Glutamatergic neuron (in vitro differentiated cells): ENCODE data around the gene NOS1. TPM values are rescaled to one million over a fixed set of nuclear protein-coding genes. Genes with fewer than 3 reads are reported as not detected.

Source experiments
- DNase-seq: peaks from one replicate; pipeline ENCODE4 v3.0.0; 2022
- H3K27ac Mint-ChIP-seq: one replicate; pipeline ENCODE4 v1.8.0; 2020; ENCODE audit warnings: mild to moderate bottlenecking, mixed read lengths, inconsistent platforms; ENCODE audit not compliant: unreplicated experiment
- H3K27me3 Mint-ChIP-seq: one replicate; pipeline ENCODE4 v1.8.0; 2020; ENCODE audit warnings: mild to moderate bottlenecking, moderate library complexity, mixed read lengths, inconsistent platforms; ENCODE audit not compliant: unreplicated experiment
- H3K36me3 Mint-ChIP-seq: one replicate; pipeline ENCODE4 v1.8.0; 2020; ENCODE audit warnings: mild to moderate bottlenecking, mixed read lengths, inconsistent platforms; ENCODE audit not compliant: unreplicated experiment
- H3K4me1 Mint-ChIP-seq: one replicate; pipeline ENCODE4 v1.8.0; 2020; ENCODE audit warnings: mild to moderate bottlenecking, low read depth, mixed read lengths, inconsistent platforms; ENCODE audit not compliant: unreplicated experiment
- H3K4me3 Mint-ChIP-seq: one replicate; pipeline ENCODE4 v1.8.0; 2020; ENCODE audit warnings: mild to moderate bottlenecking, mixed read lengths, inconsistent platforms; ENCODE audit not compliant: unreplicated experiment
- H3K9me3 Mint-ChIP-seq: one replicate; pipeline ENCODE4 v1.8.0; 2020; ENCODE audit warnings: mild to moderate bottlenecking, moderate library complexity, mixed read lengths, inconsistent platforms; ENCODE audit not compliant: unreplicated experiment
- total RNA-seq: library from RNA; stranded (reverse); fragmentation: NEBNext Ultra II Directional; extraction: Animal tissue kit (Norgen Biotek cat#: 25700); gene quantifications from one replicate; pipeline ENCODE4 v1.2.1, GENCODE V29; 2021; ENCODE audit not compliant: unreplicated experiment
- TF ChIP-seq, protein P1 (sequence below): fragments of 200-600 bp; sonication (generic); IDR thresholded peaks from one replicate; pipeline ENCODE4 v1.5.0; 2021; ENCODE audit not compliant: partially characterized antibody, unreplicated experiment

Gene NOS1
- total RNA-seq, 1 donor from 2014 or later, result 0.96 TPM

DNA sequence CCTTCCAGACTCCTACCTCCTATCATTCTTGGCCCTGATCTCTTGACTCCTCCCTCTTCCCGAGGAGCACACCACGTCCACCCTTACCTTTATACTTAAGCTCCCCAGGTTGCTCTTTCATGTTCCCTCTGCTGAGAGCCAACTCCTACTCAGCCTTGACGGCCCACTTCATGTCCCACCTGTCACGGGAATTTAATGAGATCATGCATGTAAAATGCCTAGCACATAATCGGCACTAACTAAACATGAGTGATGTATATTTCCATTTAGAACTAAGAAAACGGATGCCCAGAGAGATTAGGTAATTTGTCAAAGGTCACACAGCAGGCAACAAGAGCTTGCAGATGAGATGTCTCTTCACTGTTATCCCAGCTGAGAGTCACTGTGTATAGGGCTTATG, 45.1 kb downstream of the NOS1 start:
- Mint-ChIP-seq H3K4me1 (no peaks in the 10 kb centered on the region), H3K27ac (no peak overlapping the region), H3K27me3 (peaks cover 5% of the 10 kb centered on the region), H3K9me3 (peaks cover 7% of the 10 kb centered on the region), H3K36me3 (peaks cover 6% of the 10 kb centered on the region), H3K4me3 (no peak overlapping the region)
- no peak for DNase-seq
- TF ChIP-seq, protein P1, sequence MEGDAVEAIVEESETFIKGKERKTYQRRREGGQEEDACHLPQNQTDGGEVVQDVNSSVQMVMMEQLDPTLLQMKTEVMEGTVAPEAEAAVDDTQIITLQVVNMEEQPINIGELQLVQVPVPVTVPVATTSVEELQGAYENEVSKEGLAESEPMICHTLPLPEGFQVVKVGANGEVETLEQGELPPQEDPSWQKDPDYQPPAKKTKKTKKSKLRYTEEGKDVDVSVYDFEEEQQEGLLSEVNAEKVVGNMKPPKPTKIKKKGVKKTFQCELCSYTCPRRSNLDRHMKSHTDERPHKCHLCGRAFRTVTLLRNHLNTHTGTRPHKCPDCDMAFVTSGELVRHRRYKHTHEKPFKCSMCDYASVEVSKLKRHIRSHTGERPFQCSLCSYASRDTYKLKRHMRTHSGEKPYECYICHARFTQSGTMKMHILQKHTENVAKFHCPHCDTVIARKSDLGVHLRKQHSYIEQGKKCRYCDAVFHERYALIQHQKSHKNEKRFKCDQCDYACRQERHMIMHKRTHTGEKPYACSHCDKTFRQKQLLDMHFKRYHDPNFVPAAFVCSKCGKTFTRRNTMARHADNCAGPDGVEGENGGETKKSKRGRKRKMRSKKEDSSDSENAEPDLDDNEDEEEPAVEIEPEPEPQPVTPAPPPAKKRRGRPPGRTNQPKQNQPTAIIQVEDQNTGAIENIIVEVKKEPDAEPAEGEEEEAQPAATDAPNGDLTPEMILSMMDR, result no peak

DNA sequence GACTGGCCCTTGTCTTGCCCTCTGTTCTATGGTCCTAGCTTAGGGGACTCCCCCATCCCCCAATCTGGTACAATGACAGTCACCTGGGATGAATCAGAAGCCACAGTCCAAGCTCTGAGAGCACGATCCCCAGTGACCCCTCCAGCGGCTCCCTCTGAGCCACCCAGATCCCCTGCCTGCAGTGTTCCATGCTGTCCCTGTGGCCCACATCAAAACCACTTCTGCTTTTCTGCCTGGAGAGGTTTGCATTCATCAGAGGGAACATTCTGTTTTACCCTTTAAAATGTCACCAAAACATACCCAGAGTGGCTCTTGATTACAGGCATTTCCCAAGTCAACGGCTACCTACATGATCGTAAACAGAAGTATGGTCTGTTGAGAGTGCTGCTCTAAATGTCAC, 47.5 kb downstream of the NOS1 start:
- H3K27me3 Mint-ChIP-seq, result peaks cover 3% of the 10 kb centered on the region
- H3K27ac Mint-ChIP-seq, result peak overlapping the region; percentile 48
- TF ChIP-seq, protein P1, result no peak
- H3K9me3 Mint-ChIP-seq, result peaks cover 7% of the 10 kb centered on the region
- H3K4me3 Mint-ChIP-seq, result no peak overlapping the region
- H3K4me1 Mint-ChIP-seq, result no peaks in the 10 kb centered on the region
- H3K36me3 Mint-ChIP-seq, result peaks cover 6% of the 10 kb centered on the region
- DNase-seq, result no peak

DNA sequence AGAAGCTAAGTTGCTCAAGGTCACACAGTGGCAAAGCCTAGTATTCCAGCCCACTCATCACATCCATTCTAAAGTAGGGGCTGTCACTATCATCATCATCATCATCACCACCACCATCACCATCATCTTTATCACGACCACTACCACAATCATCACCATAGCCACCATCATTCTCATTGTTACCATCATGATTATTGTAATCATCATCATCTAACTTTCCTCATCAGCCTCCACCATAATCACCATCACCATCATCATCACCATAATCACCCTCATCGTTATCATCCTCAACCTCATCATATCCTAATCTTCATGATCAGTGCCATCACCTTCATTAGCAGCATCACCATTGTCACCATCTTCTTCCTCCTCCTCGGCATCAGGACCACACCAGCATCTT, 48.7 kb downstream of the NOS1 start:
- peaks cover 6% of the 10 kb centered on the region for H3K36me3 Mint-ChIP-seq
- no peaks in the 10 kb centered on the region for H3K4me1 Mint-ChIP-seq
- peaks cover 5% of the 10 kb centered on the region for H3K9me3 Mint-ChIP-seq
- TF ChIP-seq, protein P1, result no peak
- DNase-seq, result no peak
- no peak overlapping the region for H3K27ac Mint-ChIP-seq
- no peak overlapping the region for H3K4me3 Mint-ChIP-seq
- H3K27me3 Mint-ChIP-seq, result peaks cover 3% of the 10 kb centered on the region

DNA sequence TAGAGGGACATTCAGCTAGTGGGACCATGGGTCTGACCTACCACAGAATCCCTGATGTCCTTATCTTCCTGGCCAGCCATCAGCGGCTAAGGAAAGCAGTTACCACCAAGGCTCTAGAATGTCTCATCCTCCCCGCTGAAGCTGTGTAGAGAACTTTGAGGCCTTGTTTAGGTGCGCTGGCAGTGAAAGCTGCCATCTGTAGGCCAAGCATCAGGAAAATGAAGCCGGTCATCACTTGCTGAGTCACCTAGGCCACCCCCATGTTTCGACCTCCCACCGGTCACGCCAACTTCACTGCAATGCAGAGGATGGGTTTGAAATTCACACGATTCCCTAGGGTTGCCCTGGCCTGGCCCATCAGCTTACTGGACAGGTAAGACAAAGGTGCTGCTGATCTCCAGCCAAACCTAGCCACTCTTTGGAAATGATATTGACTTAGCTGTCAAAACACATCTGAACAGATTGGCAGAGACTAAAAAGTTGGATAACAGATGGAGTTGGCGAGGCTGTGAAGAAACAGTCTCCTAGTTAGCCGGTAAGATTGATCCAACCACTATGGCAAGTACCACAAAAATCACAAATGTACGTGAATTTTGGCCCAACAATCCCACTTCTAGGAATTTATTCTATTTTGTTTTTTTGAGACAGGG, 52.0 kb downstream of the NOS1 start:
- no peak overlapping the region for H3K27ac Mint-ChIP-seq
- no peak for DNase-seq
- H3K36me3 Mint-ChIP-seq, result peaks cover 6% of the 10 kb centered on the region
- H3K27me3 Mint-ChIP-seq, result peaks cover 3% of the 10 kb centered on the region
- TF ChIP-seq, protein P1, result no peak
- peaks cover 2% of the 10 kb centered on the region for H3K9me3 Mint-ChIP-seq
- no peak overlapping the region for H3K4me3 Mint-ChIP-seq
- H3K4me1 Mint-ChIP-seq, result no peaks in the 10 kb centered on the region

DNA sequence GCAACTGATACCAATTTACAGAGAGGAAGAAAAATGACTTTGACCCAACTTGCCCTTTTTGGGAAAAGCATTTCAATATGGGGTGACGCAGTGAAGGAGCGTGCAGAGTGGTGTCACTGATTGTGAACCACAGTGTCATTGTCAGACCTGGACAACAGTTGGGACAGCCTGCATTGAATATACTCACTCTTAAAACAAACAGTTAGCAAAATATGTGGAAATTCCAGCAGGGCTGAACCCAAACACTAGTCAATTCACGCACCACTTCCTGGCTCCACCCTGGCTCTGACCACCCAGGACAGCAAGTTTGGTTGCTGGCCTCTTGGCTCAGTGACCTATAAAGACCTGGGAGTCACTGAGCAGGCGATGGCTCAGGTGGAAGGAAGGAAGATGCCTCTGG, 61.3 kb downstream of the NOS1 start:
- peaks cover 4% of the 10 kb centered on the region for H3K27me3 Mint-ChIP-seq
- no peaks in the 10 kb centered on the region for H3K4me1 Mint-ChIP-seq
- no peak overlapping the region for H3K27ac Mint-ChIP-seq
- no peak overlapping the region for H3K4me3 Mint-ChIP-seq
- H3K36me3 Mint-ChIP-seq, result peaks cover 9% of the 10 kb centered on the region
- TF ChIP-seq, protein P1, result no peak
- H3K9me3 Mint-ChIP-seq, result no peaks in the 10 kb centered on the region
- DNase-seq, result no peak
